LNCaP clone FGC (cell line): ENCODE results near the gene MICAL1.

Experiments
- DNase-seq: peaks from one replicate; pipeline ENCODE4 v3.0.0-alpha.2; 2011; ENCODE audit warnings: low read depth
- H3K4me3 ChIP-seq: 2 replicates; pipeline ENCODE4 v1.5.1; 2011; ENCODE audit warnings: mild to moderate bottlenecking, low read depth, low read length, control low read depth
- TF ChIP-seq, protein P1 (sequence below): IDR thresholded peaks from 2 replicates; pipeline ENCODE4 v1.5.1; 2012; ENCODE audit warnings: mild to moderate bottlenecking; ENCODE audit not compliant: control insufficient read depth, insufficient read depth; ENCODE audit errors: extremely low read depth

Gene MICAL1

GRCh38 chr6:109445382-109445781, 10.2 kb downstream of the MICAL1 start:
- no peak overlapping the region for H3K4me3 ChIP-seq
- TF ChIP-seq, protein P1, sequence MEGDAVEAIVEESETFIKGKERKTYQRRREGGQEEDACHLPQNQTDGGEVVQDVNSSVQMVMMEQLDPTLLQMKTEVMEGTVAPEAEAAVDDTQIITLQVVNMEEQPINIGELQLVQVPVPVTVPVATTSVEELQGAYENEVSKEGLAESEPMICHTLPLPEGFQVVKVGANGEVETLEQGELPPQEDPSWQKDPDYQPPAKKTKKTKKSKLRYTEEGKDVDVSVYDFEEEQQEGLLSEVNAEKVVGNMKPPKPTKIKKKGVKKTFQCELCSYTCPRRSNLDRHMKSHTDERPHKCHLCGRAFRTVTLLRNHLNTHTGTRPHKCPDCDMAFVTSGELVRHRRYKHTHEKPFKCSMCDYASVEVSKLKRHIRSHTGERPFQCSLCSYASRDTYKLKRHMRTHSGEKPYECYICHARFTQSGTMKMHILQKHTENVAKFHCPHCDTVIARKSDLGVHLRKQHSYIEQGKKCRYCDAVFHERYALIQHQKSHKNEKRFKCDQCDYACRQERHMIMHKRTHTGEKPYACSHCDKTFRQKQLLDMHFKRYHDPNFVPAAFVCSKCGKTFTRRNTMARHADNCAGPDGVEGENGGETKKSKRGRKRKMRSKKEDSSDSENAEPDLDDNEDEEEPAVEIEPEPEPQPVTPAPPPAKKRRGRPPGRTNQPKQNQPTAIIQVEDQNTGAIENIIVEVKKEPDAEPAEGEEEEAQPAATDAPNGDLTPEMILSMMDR: no peak
- no peak for DNase-seq

DNA sequence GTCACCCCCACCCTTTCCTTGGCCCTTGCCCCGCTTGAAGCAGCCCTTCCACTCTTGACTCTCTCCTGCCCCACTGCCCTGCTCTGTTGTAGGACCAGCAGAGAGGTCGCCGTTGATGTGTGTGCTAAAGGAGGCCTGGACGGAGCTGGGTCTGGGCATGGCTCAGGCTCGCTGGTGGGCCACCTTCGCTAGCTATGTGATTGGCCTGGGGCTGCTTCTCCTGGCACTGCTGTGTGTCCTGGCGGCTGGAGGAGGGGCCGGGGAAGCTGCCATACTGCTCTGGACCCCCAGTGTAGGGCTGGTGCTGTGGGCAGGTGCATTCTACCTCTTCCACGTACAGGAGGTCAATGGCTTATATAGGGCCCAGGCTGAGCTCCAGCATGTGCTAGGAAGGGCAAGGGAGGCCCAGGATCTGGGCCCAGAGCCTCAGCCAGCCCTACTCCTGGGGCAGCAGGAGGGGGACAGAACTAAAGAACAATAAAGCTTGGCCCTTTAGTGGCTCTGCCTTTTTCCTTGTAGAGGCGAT, 12.1 kb downstream of the MICAL1 start:
- no peak overlapping the region for H3K4me3 ChIP-seq
- TF ChIP-seq, protein P1: no peak
- DNase-seq: no peak

- no peak for DNase-seq
- no peak overlapping the region for H3K4me3 ChIP-seq
- TF ChIP-seq, protein P1: no peak
Measured at GRCh38 chr6:109442393-109442924, 13.1 kb downstream of the MICAL1 start.

DNA sequence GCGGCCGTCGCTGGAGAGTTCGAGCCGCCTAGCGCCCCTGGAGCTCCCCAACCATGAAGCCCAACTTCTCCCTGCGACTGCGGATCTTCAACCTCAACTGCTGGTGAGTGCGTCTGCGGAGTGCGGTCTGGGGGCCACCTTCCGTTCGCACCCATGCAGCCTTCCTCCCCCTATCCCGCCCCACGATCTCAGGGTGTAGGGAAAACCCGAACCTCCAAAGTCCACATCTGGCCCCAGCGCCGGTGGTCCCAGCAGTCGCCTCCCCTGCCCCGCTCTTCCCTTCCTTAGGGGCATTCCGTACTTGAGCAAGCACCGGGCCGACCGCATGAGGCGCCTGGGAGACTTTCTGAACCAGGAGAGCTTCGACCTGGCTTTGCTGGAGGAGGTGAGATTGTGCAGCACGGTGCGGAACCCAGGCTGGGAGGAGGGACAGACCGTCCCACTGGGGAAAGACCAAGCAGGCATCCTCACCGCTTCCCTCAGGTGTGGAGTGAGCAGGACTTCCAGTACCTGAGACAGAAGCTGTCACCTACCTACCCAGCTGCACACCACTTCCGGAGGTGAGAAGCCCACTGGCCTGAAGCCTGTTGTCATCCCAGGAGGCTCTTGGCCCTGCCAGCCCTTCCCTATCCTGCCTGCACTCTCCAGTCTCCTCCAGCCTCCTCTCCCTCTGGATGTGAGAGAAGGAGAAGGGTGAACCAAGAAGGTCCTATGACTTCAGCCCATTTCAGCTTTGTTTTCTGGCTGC, 14.3 kb downstream of the MICAL1 start:
- TF ChIP-seq, protein P1: peak; percentile 47
- DNase-seq: no peak

GRCh38 chr6:109440331-109441068, 15.1 kb downstream of the MICAL1 start, which contains the start of the genes PPIL6 and SMPD2:
PPIL6 (minus strand) TSS chr6:109440628; CDS start chr6:109440590, 38 bp downstream.
SMPD2 (plus strand) TSS chr6:109440724; CDS start chr6:109441122, 398 bp downstream.
- TF ChIP-seq, protein P1: 0 out of 2 replicates have a peak, but pooled peaks have one; percentile 2
- peak; percentile 19 for DNase-seq
- peak within 1 kb of the TSS; percentile 85 for H3K4me3 ChIP-seq

More for the DNA sequence above, 14.3 kb downstream of the MICAL1 start:
- H3K4me3 ChIP-seq: peak overlapping the region; percentile 85

DNA sequence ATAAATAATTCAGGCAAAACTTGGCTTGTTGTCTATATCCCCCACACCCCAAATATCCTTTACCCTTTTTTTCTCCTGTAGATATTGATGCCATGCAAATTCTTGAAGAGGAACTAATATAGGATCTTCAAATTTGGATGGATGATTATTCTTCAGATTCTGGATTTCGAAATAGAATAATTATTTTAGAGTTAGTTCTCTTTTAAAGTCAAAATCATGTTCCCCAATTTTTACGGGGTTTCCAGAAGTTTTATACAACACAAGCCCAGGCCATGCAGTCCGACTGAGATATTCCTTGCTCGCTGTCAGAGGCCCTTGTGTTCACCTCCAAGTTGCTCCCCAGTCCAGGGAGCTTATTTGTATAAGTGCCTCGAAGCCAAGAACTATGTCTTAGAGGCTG, 19.5 kb downstream of the MICAL1 start:
- no peak for DNase-seq
- no peak overlapping the region for H3K4me3 ChIP-seq
- TF ChIP-seq, protein P1: no peak
